ENCODE data around the gene TNS3. TPM values are rescaled to one million over a fixed set of nuclear protein-coding genes. Genes with fewer than 3 reads are reported as not detected.

Gene TNS3
- total and polyA plus RNA-seq, 2 of the 13 experiments (the other 11 are each of a cell fraction or from before 2014, with no cell fraction given): 52.9 to 55.7 TPM

- no peak for TF ChIP-seq TERF1 (CRISPR knock-in tag; IDR thresholded peaks at IDR 0.05)
- 0 out of 2 replicates have a peak, but pooled peaks have one; percentile 9 for TF ChIP-seq MAF1 (CRISPR knock-in tag; IDR thresholded peaks at IDR 0.05; ENCODE audit: borderline replicate concordance)
- TF ChIP-seq ZNF367 (CRISPR knock-in tag; IDR thresholded peaks at IDR 0.05; ENCODE audit: borderline replicate concordance): no peak
- TF ChIP-seq ATM (IDR thresholded peaks at IDR 0.05; ENCODE audit: borderline replicate concordance): no peak
- TF ChIP-seq ZNF383 (CRISPR knock-in tag; IDR thresholded peaks at IDR 0.05; ENCODE audit: borderline replicate concordance): no peak
- no peak for TF ChIP-seq SALL1 (CRISPR knock-in tag; IDR thresholded peaks at IDR 0.05)
- no peak for TF ChIP-seq RXRA (CRISPR knock-in tag; IDR thresholded peaks at IDR 0.05)
- no peak for TF ChIP-seq ZNF850 (CRISPR knock-in tag; conservative IDR thresholded peaks at IDR 0.05)
- no peak for TF ChIP-seq BCL3 (CRISPR knock-in tag; IDR thresholded peaks at IDR 0.05)
- peak; percentile 15 for TF ChIP-seq ZNF883 (CRISPR knock-in tag; IDR thresholded peaks at IDR 0.05; ENCODE audit: not compliant biosample characterization)
- no peak for TF ChIP-seq ZNF549 (CRISPR knock-in tag; IDR thresholded peaks at IDR 0.05)
- no peak for TF ChIP-seq DMAP1 (CRISPR knock-in tag; IDR thresholded peaks at IDR 0.05)
- TF ChIP-seq ZNF615 (CRISPR knock-in tag; IDR thresholded peaks at IDR 0.05; ENCODE audit: borderline replicate concordance): no peak
- no peak for TF ChIP-seq ZNF407 (CRISPR knock-in tag; IDR thresholded peaks at IDR 0.05; ENCODE audit: not compliant biosample characterization)
- no peak for TF ChIP-seq ZHX1 (CRISPR knock-in tag; IDR thresholded peaks at IDR 0.05; ENCODE audit: low read depth)
- TF ChIP-seq DNMT3B (CRISPR knock-in tag; conservative IDR thresholded peaks at IDR 0.05): no peak
These were observed 9.8 kb downstream of the TNS3 start (continued) for GRCh38 chr7:47572094-47572445.

Measured in HepG2 (cell line).